Stomach (tissue), 4 donors: Measurements from ENCODE around the gene TCP11.

Experiments
- POLR2AphosphoS5 ChIP-seq, 3 donors: sonication (generic); formaldehyde crosslinking; IDR thresholded peaks; one replicate each; pipeline ENCODE4 v1.6.1; 2016; ENCODE audit warnings: antibody characterized with exemption in 3 of 3
- TF ChIP-seq, protein P1 (sequence below), 7 experiments: fragments of 450-650 bp in 4 of 7; fragments of 200-600 bp in 3 of 7; sonication (generic) in 3 of 7; IDR thresholded peaks; one replicate each; pipeline ENCODE4 v1.5.1; 2016 to 2019; ENCODE audit warnings: antibody characterized with exemption in 7 of 7, control low read depth in 2 of 7, mild to moderate bottlenecking in 1 of 7

DNA sequence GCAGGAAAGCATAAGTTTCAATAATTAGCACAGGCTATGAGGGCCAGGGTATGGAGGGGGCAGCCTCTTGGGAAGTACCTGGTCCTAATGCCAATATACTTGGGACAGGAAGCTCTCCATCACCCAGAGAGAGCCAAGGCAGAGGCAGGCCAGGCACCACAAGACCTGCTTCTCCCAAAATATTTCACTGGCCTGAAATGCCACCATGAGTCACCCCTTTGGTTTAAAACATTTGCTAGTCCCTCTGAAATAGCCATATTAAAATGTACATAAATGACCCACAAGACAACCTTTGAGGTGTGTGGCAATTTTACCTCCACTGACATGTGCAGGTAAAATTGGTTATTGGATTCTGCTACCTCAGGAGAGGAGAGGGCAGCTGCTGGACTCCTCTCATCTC, 49.2 kb upstream of the TCP11 start:
- no peak for TF ChIP-seq POLR2AphosphoS5 (IDR thresholded peaks at IDR 0.05)
- TF ChIP-seq, protein P1, sequence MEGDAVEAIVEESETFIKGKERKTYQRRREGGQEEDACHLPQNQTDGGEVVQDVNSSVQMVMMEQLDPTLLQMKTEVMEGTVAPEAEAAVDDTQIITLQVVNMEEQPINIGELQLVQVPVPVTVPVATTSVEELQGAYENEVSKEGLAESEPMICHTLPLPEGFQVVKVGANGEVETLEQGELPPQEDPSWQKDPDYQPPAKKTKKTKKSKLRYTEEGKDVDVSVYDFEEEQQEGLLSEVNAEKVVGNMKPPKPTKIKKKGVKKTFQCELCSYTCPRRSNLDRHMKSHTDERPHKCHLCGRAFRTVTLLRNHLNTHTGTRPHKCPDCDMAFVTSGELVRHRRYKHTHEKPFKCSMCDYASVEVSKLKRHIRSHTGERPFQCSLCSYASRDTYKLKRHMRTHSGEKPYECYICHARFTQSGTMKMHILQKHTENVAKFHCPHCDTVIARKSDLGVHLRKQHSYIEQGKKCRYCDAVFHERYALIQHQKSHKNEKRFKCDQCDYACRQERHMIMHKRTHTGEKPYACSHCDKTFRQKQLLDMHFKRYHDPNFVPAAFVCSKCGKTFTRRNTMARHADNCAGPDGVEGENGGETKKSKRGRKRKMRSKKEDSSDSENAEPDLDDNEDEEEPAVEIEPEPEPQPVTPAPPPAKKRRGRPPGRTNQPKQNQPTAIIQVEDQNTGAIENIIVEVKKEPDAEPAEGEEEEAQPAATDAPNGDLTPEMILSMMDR (IDR thresholded peaks at IDR 0.05) = no peak
